Stimulated activated CD8-positive, alpha-beta memory T cell treated with anti-CD3 and anti-CD28 coated beads, Interleukin-2, amount 100 ng/mL, for 48 hours (primary cell): ENCODE results near the gene TM6SF1.
A peak's percentile ranks its signal among the peaks of the same experiment; 100 is the strongest.
"Not testable (repeated sequence)": the region's sequence is repeated elsewhere in the genome, so short reads cannot be mapped to it uniquely, and the experiment has no call there.

ENCODE experiments used
- DNase-seq, 2 donors: peaks; one replicate each; pipeline ENCODE4 v3.0.0-alpha.2; 2020; ENCODE audit warnings: low read depth in 2 of 2

TM6SF1 gene

GRCh38 chr15:83106994-83107840 lies at the start of gene TM6SF1:
Gene TM6SF1 (plus strand): TSS chr15:83107645. CDS start chr15:83107681, 36 bp downstream.
- no peak for DNase-seq

- DNase-seq: no peak
Observed at GRCh38 chr15:83057696-83058376, 49.6 kb upstream of the TM6SF1 start.

DNA sequence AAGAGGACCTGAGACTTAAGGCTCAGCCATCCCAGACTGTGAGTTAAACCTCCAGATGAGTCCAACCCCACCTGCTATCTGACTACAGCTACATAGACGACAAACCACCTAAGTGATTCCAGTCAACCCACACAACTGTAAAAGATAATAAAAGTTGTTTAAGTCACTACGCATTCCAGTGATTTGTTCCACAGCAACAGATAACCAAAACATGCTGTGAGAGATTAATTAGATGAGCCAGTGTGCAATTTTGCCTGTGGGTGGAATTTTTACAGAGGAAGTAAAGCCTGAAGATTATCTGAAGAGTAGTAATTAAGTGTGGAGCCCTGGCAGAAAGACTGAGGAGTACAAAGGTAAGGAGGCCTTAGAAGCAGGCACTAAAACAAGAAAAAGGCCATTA lies 45.8 kb upstream of the TM6SF1 start:
- DNase-seq: no peak

DNA sequence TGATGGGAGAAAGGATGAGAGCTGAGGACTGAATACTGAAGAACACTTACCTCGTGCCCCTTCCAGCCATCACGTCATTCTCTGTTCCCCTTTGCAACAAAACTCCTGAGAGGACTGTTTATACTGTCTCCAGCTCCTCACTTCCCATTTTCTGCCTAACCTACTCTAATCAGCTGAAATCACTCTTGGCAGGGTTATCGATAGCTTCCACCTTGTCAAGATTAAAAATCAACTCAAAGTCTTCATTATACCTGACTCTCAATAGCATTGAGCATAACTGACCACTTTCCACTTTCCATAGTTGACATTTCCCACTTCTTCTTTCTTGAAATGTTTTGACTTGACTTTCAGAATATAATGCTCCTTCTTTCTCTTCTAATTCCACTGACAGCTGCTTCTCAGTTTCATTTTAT lies 44.7 kb upstream of the TM6SF1 start:
- no peak for DNase-seq

GRCh38 chr15:83063551-83063950 lies 43.9 kb upstream of the TM6SF1 start:
- DNase-seq: no peak

DNA sequence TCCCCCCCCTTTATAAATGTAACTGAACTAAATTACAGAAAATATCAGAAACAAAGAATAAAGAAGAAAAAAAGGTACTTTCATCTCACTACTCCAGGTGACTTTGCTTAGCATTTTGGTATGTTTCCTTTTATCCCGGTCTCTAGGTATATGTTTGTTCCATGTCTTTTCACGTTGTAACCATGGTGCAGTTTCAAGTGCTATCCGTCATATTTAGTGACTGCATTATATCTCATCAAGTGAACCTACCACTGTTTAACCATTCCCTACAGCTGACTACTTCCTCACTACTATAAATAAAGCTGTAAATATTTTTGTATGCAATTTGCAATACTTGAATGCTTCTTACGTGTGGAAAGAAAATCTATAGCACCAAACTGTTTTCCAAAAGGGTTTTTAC lies 42.6 kb upstream of the TM6SF1 start:
- no peak for DNase-seq

DNA sequence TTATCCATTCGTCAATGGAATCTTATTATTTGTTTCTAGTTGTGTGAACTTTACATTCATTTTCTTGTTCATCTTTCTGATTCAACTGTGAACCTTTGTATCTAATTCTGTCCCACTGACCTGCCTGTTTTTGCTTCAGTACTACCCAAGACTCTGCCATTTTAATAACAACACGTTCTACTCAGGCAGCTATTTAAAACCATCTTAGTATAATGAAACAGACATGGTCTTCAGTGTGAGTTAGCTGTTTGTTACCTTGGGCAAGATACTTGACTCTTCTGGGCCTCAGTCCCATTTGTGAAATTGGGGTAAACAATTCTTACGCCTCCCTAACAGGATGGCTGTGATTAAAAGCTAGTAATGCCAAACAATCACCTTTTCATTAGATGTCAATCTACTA lies 42.0 kb upstream of the TM6SF1 start:
- no peak for DNase-seq

- DNase-seq: no peak
Observed at GRCh38 chr15:83066034-83066733, 41.3 kb upstream of the TM6SF1 start.

GRCh38 chr15:83066734-83067637 lies 40.5 kb upstream of the TM6SF1 start, which contains the start of gene BTBD1:
Gene BTBD1 (minus strand): TSS chr15:83067252. CDS start chr15:83067151, 101 bp downstream.
- peak; percentile 87 to 88 for DNase-seq

DNA sequence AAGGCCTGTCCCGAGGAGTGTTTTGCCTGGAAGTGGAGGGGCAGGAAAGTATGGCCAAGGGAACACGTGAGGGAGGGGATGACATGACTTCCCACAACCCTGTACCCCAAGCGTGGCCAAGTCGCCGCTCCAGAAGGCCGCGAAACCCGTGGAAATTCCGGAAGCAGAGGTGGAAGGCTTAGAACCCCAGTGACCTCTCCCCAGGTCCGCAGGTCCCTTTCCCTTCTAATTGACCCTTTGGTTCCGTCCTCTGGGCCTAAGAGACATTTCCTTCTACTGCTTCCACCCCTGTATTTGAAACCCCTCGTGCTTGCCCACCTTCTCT lies 39.8 kb upstream of the TM6SF1 start:
- no peak for DNase-seq

DNA sequence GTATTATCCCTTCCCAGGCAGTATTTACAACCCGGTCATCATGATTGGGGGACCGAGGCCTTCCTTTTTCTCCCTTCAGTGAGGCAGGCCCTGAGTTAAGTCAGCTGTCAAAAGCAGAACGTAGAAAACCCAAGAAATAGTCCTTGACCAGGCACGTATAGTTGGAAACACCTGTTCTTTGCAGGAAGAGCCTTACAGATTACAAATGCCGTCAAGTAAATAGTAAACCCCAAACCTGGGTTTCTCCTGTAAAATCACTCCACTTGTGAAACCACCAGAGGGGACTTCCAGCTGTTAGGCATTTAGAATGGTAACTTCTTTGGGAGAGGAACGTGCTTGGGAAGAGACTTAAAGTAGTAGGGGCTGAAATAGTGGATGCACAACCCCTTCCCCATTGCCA lies 39.4 kb upstream of the TM6SF1 start:
- no peak for DNase-seq

DNA sequence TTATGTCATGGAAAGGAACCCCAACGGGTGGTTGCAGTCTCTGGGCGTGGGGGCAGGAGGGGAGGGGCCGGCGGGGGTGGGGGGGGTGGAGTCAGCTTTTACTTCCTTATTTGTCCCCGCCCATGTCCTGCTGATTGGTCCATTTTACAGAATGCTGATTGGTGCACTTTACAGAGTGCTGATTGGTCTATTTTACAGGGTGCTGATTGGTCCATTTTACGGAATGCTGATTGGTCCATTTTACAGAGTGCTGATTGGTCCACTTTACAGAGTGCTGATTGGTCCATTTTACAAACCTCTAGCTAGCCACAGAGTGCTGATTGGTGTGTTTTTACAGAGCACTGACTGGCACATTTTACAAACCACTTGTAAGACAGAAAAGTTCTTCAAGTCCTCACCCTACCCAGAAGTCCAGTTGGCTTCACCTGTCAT lies 38.2 kb upstream of the TM6SF1 start:
- DNase-seq: not testable (repeated sequence)

GRCh38 chr15:83077491-83078230 lies 29.8 kb upstream of the TM6SF1 start:
- no peak for DNase-seq

DNA sequence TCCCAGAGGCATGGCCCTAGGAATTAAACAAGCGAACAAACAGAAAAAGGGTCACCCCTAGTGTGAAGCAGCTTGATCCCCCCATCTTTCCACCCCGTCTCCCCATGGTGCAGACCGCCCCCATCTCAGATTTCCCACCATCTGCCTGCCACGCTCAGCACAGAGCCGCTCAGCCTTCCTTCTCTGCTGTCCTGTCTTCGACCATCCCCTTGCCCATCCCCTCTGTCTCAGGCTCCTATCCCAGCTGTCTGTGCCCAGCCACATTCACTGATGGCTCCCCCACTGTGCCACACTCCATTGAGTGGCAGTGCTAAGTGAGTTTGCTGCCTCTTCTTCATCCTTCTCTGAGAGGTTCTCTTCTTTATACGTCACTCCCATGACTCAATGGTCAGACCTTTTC lies 28.7 kb upstream of the TM6SF1 start:
- DNase-seq: no peak

- no peak for DNase-seq
Observed at GRCh38 chr15:83081256-83082014, 26.0 kb upstream of the TM6SF1 start.

GRCh38 chr15:83082730-83083386 lies 24.6 kb upstream of the TM6SF1 start:
- no peak for DNase-seq

- not testable (repeated sequence) for DNase-seq
Observed at GRCh38 chr15:83085461-83085860, 22.0 kb upstream of the TM6SF1 start.

- not testable (repeated sequence) for DNase-seq
Observed at GRCh38 chr15:83085864-83086552, 21.4 kb upstream of the TM6SF1 start.

DNA sequence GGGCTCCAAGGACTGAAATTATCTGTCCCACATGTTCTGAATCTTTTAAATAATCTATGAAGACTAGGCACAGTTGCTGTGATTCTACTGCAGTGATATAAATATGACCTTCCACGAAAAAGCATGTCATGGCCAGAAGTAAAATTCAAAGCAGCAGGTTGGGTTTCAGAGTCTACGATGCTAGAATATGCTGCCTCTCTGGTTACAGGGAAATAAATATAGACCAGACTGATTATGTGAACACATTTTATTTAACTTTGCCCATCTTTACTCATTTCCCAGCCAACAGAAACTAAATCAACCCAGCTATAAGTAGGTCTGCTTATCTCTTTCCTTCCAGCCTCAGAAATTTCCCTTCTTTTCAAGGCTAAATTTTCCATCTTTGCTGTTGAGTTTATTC lies 19.9 kb upstream of the TM6SF1 start:
- no peak for DNase-seq
